Duodenal mucosa (tissue), 2 donors: ENCODE data around the gene BORCS6.

Experiments used
- H3K27ac ChIP-seq: one replicate; pipeline ENCODE4 v1.7.0; 2013; ENCODE audit warnings: low read depth, low read length
- H3K27me3 ChIP-seq, 2 donors: one replicate each; pipeline ENCODE4 v1.7.0; 2013; ENCODE audit warnings: low read length in 2 of 2, control low read depth in 1 of 2; ENCODE audit not compliant: insufficient read depth in 2 of 2, control insufficient read depth in 1 of 2
- H3K36me3 ChIP-seq, 2 donors: one replicate each; pipeline ENCODE4 v1.7.0; 2013; ENCODE audit warnings: low read length in 2 of 2, control low read depth in 1 of 2; ENCODE audit not compliant: insufficient read depth in 2 of 2, control insufficient read depth in 1 of 2
- H3K4me1 ChIP-seq, 2 donors: one replicate each; pipeline ENCODE4 v1.7.0; 2013; ENCODE audit warnings: low read length in 2 of 2, control low read depth in 1 of 2; ENCODE audit not compliant: insufficient read depth in 2 of 2, control insufficient read depth in 1 of 2
- H3K4me3 ChIP-seq, 2 donors: one replicate each; pipeline ENCODE4 v1.7.0; 2013; ENCODE audit warnings: low read length in 2 of 2, low read depth in 1 of 2
- H3K9ac ChIP-seq, 2 donors: one replicate each; pipeline ENCODE4 v1.7.0; 2013; ENCODE audit warnings: low read length in 2 of 2, low read depth in 1 of 2
- H3K9me3 ChIP-seq, 2 donors: one replicate each; pipeline ENCODE4 v1.7.0; 2013; ENCODE audit warnings: low read length in 2 of 2, control low read depth in 1 of 2; ENCODE audit not compliant: control insufficient read depth in 1 of 2

The BORCS6 gene

GRCh38 chr17:8155231-8155995 is 34.6 kb downstream of the BORCS6 start:
- peak overlapping the region; percentile 81 to 96 for H3K4me3 ChIP-seq
- H3K36me3 ChIP-seq, result peaks cover 8 to 9% of the 10 kb centered on the region in 2 donors
- H3K9ac ChIP-seq, result peak overlapping the region; percentile 100
- H3K9me3 ChIP-seq, result no peaks in the 10 kb centered on the region
- peaks cover 48 to 54% of the 10 kb centered on the region in 2 donors for H3K4me1 ChIP-seq
- peak overlapping the region; percentile 98 for H3K27ac ChIP-seq
- H3K27me3 ChIP-seq, result no peaks in the 10 kb centered on the region

- Histone ChIP-seq H3K36me3 (peaks cover 13% of the 10 kb centered on the region in 2 donors), H3K4me1 (peaks cover 50 to 56% of the 10 kb centered on the region in 2 donors), H3K9ac (peak overlapping the region; percentile 100), H3K9me3 (no peaks in the 10 kb centered on the region), H3K4me3 (peak overlapping the region; percentile 81 to 96), H3K27me3 (no peaks in the 10 kb centered on the region), H3K27ac (peak overlapping the region; percentile 98)
Measured at GRCh38 chr17:8154608-8155155, 35.3 kb downstream of the BORCS6 start.

- Histone ChIP-seq H3K27ac (peak overlapping the region; percentile 98), H3K9ac (peak overlapping the region; percentile 100), H3K9me3 (no peaks in the 10 kb centered on the region), H3K4me3 (peak overlapping the region; percentile 81 to 96), H3K36me3 (peaks cover 14 to 15% of the 10 kb centered on the region in 2 donors), H3K4me1 (peaks cover 44 to 56% of the 10 kb centered on the region in 2 donors), H3K27me3 (no peaks in the 10 kb centered on the region)
Measured at GRCh38 chr17:8153957-8154607, 35.9 kb downstream of the BORCS6 start.

GRCh38 chr17:8153525-8153956 is 36.4 kb downstream of the BORCS6 start:
- Histone ChIP-seq H3K27ac (peak overlapping the region; percentile 98), H3K9me3 (no peaks in the 10 kb centered on the region), H3K36me3 (peaks cover 17 to 18% of the 10 kb centered on the region in 2 donors), H3K4me3 (peak overlapping the region; percentile 68 to 82), H3K9ac (peak overlapping the region; percentile 99 to 100), H3K4me1 (peaks cover 43 to 55% of the 10 kb centered on the region in 2 donors), H3K27me3 (no peaks in the 10 kb centered on the region)

- H3K27me3 ChIP-seq, result no peaks in the 10 kb centered on the region
- peak overlapping the region; percentile 53 to 82 for H3K4me3 ChIP-seq
- H3K9me3 ChIP-seq, result no peaks in the 10 kb centered on the region
- peaks cover 22 to 23% of the 10 kb centered on the region in 2 donors for H3K36me3 ChIP-seq
- H3K4me1 ChIP-seq, result peaks cover 41 to 52% of the 10 kb centered on the region in 2 donors
- peak overlapping the region; percentile 98 for H3K27ac ChIP-seq
- peak overlapping the region; percentile 99 to 100 for H3K9ac ChIP-seq
Measured at GRCh38 chr17:8153031-8153451, 36.9 kb downstream of the BORCS6 start.

GRCh38 chr17:8152112-8152775 is 37.7 kb downstream of the BORCS6 start, which contains the start of gene PER1:
PER1 (minus strand) TSS chr17:8152404; CDS start chr17:8150706, 1,698 bp downstream.
- Histone ChIP-seq H3K9me3 (no peaks in the 10 kb centered on the region), H3K9ac (peak within 1 kb of the TSS; percentile 99 to 100), H3K27ac (peak within 1 kb of the TSS; percentile 98), H3K4me1 (peaks cover 41 to 52% of the 10 kb centered on the region in 2 donors), H3K36me3 (peaks cover 29 to 31% of the 10 kb centered on the region in 2 donors), H3K4me3 (peak within 1 kb of the TSS; percentile 82 to 87), H3K27me3 (no peaks in the 10 kb centered on the region)

- Histone ChIP-seq H3K36me3 (peaks cover 33 to 37% of the 10 kb centered on the region in 2 donors), H3K27me3 (no peaks in the 10 kb centered on the region), H3K9ac (peak overlapping the region; percentile 99 to 100), H3K4me3 (peak overlapping the region; percentile 82 to 87), H3K4me1 (peaks cover 41 to 46% of the 10 kb centered on the region in 2 donors), H3K27ac (peak overlapping the region; percentile 98), H3K9me3 (no peaks in the 10 kb centered on the region)
Measured at GRCh38 chr17:8151641-8152111, 38.3 kb downstream of the BORCS6 start.

- peak overlapping the region; percentile 99 to 100 for H3K9ac ChIP-seq
- H3K36me3 ChIP-seq, result peaks cover 38 to 42% of the 10 kb centered on the region in 2 donors
- peak overlapping the region; percentile 82 to 87 for H3K4me3 ChIP-seq
- peak overlapping the region; percentile 98 for H3K27ac ChIP-seq
- no peaks in the 10 kb centered on the region for H3K9me3 ChIP-seq
- H3K27me3 ChIP-seq, result no peaks in the 10 kb centered on the region
- peaks cover 41 to 46% of the 10 kb centered on the region in 2 donors for H3K4me1 ChIP-seq
Measured at GRCh38 chr17:8151120-8151640, 38.8 kb downstream of the BORCS6 start.
